ENCODE data around the gene PTPRJ. TPM values are rescaled to one million over a fixed set of nuclear protein-coding genes. Genes with fewer than 3 reads are reported as not detected.
A peak's percentile ranks its signal among the peaks of the same experiment; 100 is the strongest.

PTPRJ gene
- total RNA-seq, 1 donor from 2014 or later, result 18.9 TPM

- no peak overlapping the region for H3K4me3 Mint-ChIP-seq (ENCODE audit: low read depth)
- H3K27ac Mint-ChIP-seq, result no peak overlapping the region
These were observed 143.0 kb downstream of the PTPRJ start for GRCh38 chr11:48123254-48123875.

DNA sequence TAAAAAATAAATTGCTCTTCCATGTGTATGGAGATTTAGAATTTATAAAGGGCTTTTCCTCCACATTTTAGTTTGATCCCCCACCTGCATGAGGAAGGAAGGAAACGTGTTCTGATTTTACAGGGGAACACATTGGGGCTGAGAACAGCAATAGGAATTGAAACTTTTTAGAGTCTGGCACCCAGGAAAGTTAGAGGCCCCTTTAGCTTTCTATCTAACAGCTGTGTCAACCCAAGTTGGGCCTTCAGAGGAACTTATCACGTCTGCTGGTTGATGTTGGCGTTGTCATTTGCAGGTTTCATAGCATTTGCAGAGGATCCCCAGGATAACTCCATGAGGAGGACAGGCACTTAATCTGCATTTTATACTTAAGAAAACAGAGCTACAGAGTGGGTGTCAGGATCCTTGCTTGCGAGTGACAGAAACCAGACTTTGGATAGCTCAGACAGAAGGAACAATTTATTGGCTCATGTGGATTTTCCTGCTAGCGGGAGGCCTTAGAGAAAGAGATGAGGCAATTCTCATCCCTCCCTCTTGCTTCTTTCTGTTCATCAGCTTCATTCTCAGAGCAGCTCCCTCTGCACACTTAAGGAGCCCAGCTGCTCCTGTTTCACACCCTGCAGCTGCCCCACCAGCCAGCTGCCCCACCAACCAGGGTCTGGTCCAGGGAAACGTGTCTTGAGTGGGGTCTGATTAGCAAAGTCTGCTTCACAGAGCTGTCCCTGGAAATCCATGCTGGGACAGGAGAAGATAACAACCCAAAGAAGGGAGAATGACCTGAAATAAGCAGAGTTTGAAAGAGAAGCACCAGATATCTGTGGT is 143.8 kb downstream of the PTPRJ start:
- H3K4me3 Mint-ChIP-seq (ENCODE audit: low read depth), result no peak overlapping the region
- H3K36me3 Mint-ChIP-seq (ENCODE audit: insufficient read depth), result peaks cover 4% of the 10 kb centered on the region
- H3K27me3 Mint-ChIP-seq, result no peaks in the 10 kb centered on the region
- no peak for DNase-seq (ENCODE audit: low spot score, unreplicated experiment)
- no peak overlapping the region for H3K27ac Mint-ChIP-seq
- H3K9me3 Mint-ChIP-seq (ENCODE audit: low read depth), result no peaks in the 10 kb centered on the region
- no peaks in the 10 kb centered on the region for H3K4me1 Mint-ChIP-seq (ENCODE audit: low read depth)
- no peak for TF ChIP-seq CTCF (IDR thresholded peaks at IDR 0.05; ENCODE audit: unreplicated experiment)

More at GRCh38 chr11:48123254-48123875, 143.0 kb downstream of the PTPRJ start:
- Mint-ChIP-seq H3K4me1 (ENCODE audit: low read depth) (no peaks in the 10 kb centered on the region), H3K36me3 (ENCODE audit: insufficient read depth) (peaks cover 4% of the 10 kb centered on the region), H3K9me3 (ENCODE audit: low read depth) (no peaks in the 10 kb centered on the region), H3K27me3 (no peaks in the 10 kb centered on the region)
- DNase-seq (ENCODE audit: low spot score, unreplicated experiment), result no peak
- TF ChIP-seq CTCF (IDR thresholded peaks at IDR 0.05; ENCODE audit: unreplicated experiment), result no peak

GRCh38 chr11:48124880-48125279 is 144.5 kb downstream of the PTPRJ start:
- no peak for DNase-seq (ENCODE audit: low spot score, unreplicated experiment)
- Mint-ChIP-seq H3K4me1 (ENCODE audit: low read depth) (no peaks in the 10 kb centered on the region), H3K27ac (no peak overlapping the region), H3K9me3 (ENCODE audit: low read depth) (no peaks in the 10 kb centered on the region), H3K36me3 (ENCODE audit: insufficient read depth) (peaks cover 5% of the 10 kb centered on the region), H3K4me3 (ENCODE audit: low read depth) (no peak overlapping the region), H3K27me3 (no peaks in the 10 kb centered on the region)
- no peak for TF ChIP-seq CTCF (IDR thresholded peaks at IDR 0.05; ENCODE audit: unreplicated experiment)

DNA sequence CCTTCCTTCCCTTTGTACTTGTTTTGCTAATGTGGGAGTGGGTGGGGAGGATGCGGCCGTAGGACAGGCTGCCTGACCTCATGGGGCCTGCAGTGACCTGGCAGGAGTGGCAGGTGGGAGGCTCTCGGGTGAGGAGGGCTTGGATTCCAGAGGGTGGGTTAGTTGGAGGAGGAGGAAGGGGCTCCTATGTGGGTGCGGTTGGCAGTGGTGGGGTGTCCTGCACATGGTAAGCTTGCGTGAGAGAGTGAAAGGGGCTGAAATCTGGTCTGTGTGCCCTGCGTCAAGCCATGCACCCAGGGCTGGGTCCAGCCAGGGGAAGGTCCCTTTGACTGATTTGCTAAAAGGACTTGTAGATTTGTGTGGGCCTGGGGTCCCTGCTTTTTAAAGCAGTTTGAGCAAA is 145.5 kb downstream of the PTPRJ start:
- H3K4me1 Mint-ChIP-seq (ENCODE audit: low read depth), result no peaks in the 10 kb centered on the region
- no peaks in the 10 kb centered on the region for H3K27me3 Mint-ChIP-seq
- no peaks in the 10 kb centered on the region for H3K9me3 Mint-ChIP-seq (ENCODE audit: low read depth)
- H3K4me3 Mint-ChIP-seq (ENCODE audit: low read depth), result no peak overlapping the region
- no peak for DNase-seq (ENCODE audit: low spot score, unreplicated experiment)
- TF ChIP-seq CTCF (IDR thresholded peaks at IDR 0.05; ENCODE audit: unreplicated experiment), result no peak
- H3K36me3 Mint-ChIP-seq (ENCODE audit: insufficient read depth), result peaks cover 5% of the 10 kb centered on the region
- no peak overlapping the region for H3K27ac Mint-ChIP-seq

GRCh38 chr11:48127521-48128183 is 147.3 kb downstream of the PTPRJ start:
- TF ChIP-seq CTCF (IDR thresholded peaks at IDR 0.05; ENCODE audit: unreplicated experiment), result no peak
- Mint-ChIP-seq H3K4me3 (ENCODE audit: low read depth) (no peak overlapping the region), H3K9me3 (ENCODE audit: low read depth) (no peaks in the 10 kb centered on the region), H3K36me3 (ENCODE audit: insufficient read depth) (peaks cover 4% of the 10 kb centered on the region), H3K27me3 (no peaks in the 10 kb centered on the region), H3K4me1 (ENCODE audit: low read depth) (no peaks in the 10 kb centered on the region), H3K27ac (peak overlapping the region; percentile 19)
- no peak for DNase-seq (ENCODE audit: low spot score, unreplicated experiment)
